IMR-90 (cell line): ENCODE measurements around the gene RHOT2. TPM values are rescaled to one million over a fixed set of nuclear protein-coding genes. Genes with fewer than 3 reads are reported as not detected.

ENCODE experiments used
- ATAC-seq: fragments of 200-7000 bp; cut with Tn5 transposase; 2 replicates; pipeline ENCODE4 v1.9.1; 2020; ENCODE audit warnings: low read depth, mild to moderate bottlenecking, moderate library complexity
- BruUV-seq: library from RNA; stranded (reverse); fragments of 400-500 nt; replicated peaks from 2 replicates; lab custom pipeline; 2021; lab: Mats Ljungman, UMichigan
- CTCF ChIA-PET: fragments of 300-600 bp; formaldehyde crosslinking; extraction: SDS; loops from one replicate; lab custom pipeline; 2021; ENCODE audit warnings: antibody characterized with exemption; lab: Yijun Ruan, JAX
- POLR2A ChIA-PET: fragments of 300-600 bp; sonication (Branson Sonifier 250); formaldehyde crosslinking; loops from one replicate; lab custom pipeline; 2022; ENCODE audit warnings: antibody characterized with exemption; ENCODE audit not compliant: unreplicated experiment; lab: Charles Lee
- DNase-seq: peaks from one replicate; pipeline ENCODE4 v3.0.0; 2013
- H2AFZ ChIP-seq: replicated peaks from 2 replicates; pipeline ENCODE3; 2013; ENCODE audit warnings: low read length, mild to moderate bottlenecking; ENCODE audit not compliant: poor library complexity
- H2AK5ac ChIP-seq: 2 replicates; pipeline ENCODE4 v1.6.1; 2013; ENCODE audit warnings: low read depth, low read length, inconsistent platforms
- H2AK9ac ChIP-seq: replicated peaks from 2 replicates; pipeline ENCODE3; 2013; ENCODE audit warnings: mild to moderate bottlenecking, low read depth, low read length, moderate library complexity; ENCODE audit not compliant: poor library complexity
- H2BK120ac ChIP-seq: 2 replicates; pipeline ENCODE4 v1.6.1; 2013; ENCODE audit warnings: low read depth, low read length, inconsistent platforms
- H2BK15ac ChIP-seq: 3 replicates; pipeline ENCODE4 v1.6.1; 2013; ENCODE audit warnings: low read depth, low read length, inconsistent platforms
- H2BK20ac ChIP-seq: 2 replicates; pipeline ENCODE4 v1.6.1; 2013; ENCODE audit warnings: low read depth, mild to moderate bottlenecking, inconsistent platforms, low read length, moderate library complexity
- H2BK5ac ChIP-seq: 2 replicates; pipeline ENCODE4 v1.6.1; 2013; ENCODE audit warnings: mild to moderate bottlenecking, low read depth, low read length, inconsistent platforms; ENCODE audit not compliant: poor library complexity, severe bottlenecking
- H3K14ac ChIP-seq: replicated peaks from 2 replicates; pipeline ENCODE4 v1.6.1; 2013; ENCODE audit warnings: low read depth, low read length, inconsistent platforms
- H3K18ac ChIP-seq: 2 replicates; pipeline ENCODE4 v1.6.1; 2013; ENCODE audit warnings: low read depth, low read length, control low read depth
- H3K23ac ChIP-seq: 2 replicates; pipeline ENCODE4 v1.6.1; 2013; ENCODE audit warnings: low read depth, low read length, inconsistent platforms
- H3K27ac ChIP-seq: 2 replicates; pipeline ENCODE4 v1.5.1; 2013; ENCODE audit warnings: mild to moderate bottlenecking, control low read depth, low read length; ENCODE audit not compliant: insufficient read depth
- H3K27me3 ChIP-seq: 2 replicates; pipeline ENCODE4 v1.6.1; 2013; ENCODE audit warnings: low read length; ENCODE audit not compliant: control insufficient read depth, insufficient read depth
- H3K36me3 ChIP-seq: 2 replicates; pipeline ENCODE4 v1.6.1; 2013; ENCODE audit warnings: low read length, mixed read lengths; ENCODE audit not compliant: control insufficient read depth, insufficient read depth
- H3K4ac ChIP-seq: 2 replicates; pipeline ENCODE4 v1.6.1; 2013; ENCODE audit warnings: low read depth, low read length, inconsistent platforms
- H3K4me1 ChIP-seq: 2 replicates; pipeline ENCODE4 v1.6.1; 2013; ENCODE audit warnings: low read length, mixed read lengths; ENCODE audit not compliant: control insufficient read depth, insufficient read depth
- H3K4me2 ChIP-seq: 2 replicates; pipeline ENCODE4 v1.6.1; 2013; ENCODE audit warnings: low read depth, mild to moderate bottlenecking, control low read depth, low read length, moderate library complexity
- H3K4me3 ChIP-seq: 2 replicates; pipeline ENCODE4 v1.5.1; 2013; ENCODE audit warnings: low read depth, mild to moderate bottlenecking, control low read depth, low read length, moderate library complexity; ENCODE audit not compliant: insufficient read depth
- H3K56ac ChIP-seq: 2 replicates; pipeline ENCODE4 v1.6.1; 2013; ENCODE audit warnings: low read length, inconsistent platforms; ENCODE audit not compliant: insufficient read depth; ENCODE audit errors: extremely low read depth
- H3K79me1 ChIP-seq, 2 experiments: 2 replicates each; pipeline ENCODE4 v1.6.1; 2013; ENCODE audit warnings: low read length in 2 of 2, inconsistent platforms in 1 of 2, low read depth in 1 of 2
- H3K9ac ChIP-seq: 2 replicates; pipeline ENCODE4 v1.6.1; 2013; ENCODE audit warnings: low read depth, low read length, control low read depth
- H3K9me1 ChIP-seq: 2 replicates; pipeline ENCODE4 v1.6.1; 2013; ENCODE audit warnings: low read length, inconsistent platforms; ENCODE audit not compliant: insufficient read depth
- H3K9me3 ChIP-seq: 2 replicates; pipeline ENCODE4 v1.6.1; 2013; ENCODE audit warnings: low read length; ENCODE audit not compliant: control insufficient read depth, insufficient read depth
- H4K20me1 ChIP-seq: 2 replicates; pipeline ENCODE4 v1.6.1; 2013; ENCODE audit warnings: low read length, inconsistent platforms; ENCODE audit not compliant: insufficient read depth
- H4K5ac ChIP-seq: 2 replicates; pipeline ENCODE4 v1.6.1; 2013; ENCODE audit warnings: mild to moderate bottlenecking, low read depth, low read length, control low read depth
- H4K8ac ChIP-seq, 2 experiments: 2 replicates each; pipeline ENCODE4 v1.6.1; 2013; ENCODE audit warnings: low read depth in 2 of 2, low read length in 2 of 2, control low read depth in 1 of 2, inconsistent platforms in 1 of 2
- H4K91ac ChIP-seq: 2 replicates; pipeline ENCODE4 v1.6.1; 2013; ENCODE audit warnings: low read depth, low read length, inconsistent platforms; ENCODE audit not compliant: insufficient read depth
- BHLHE40 ChIP-seq: fragments of 150-350 bp; IDR thresholded peaks from 2 replicates; pipeline ENCODE4 v1.6.1; 2016; ENCODE audit warnings: mild to moderate bottlenecking, low read depth, low read length
- MAFK ChIP-seq: IDR thresholded peaks from 2 replicates; pipeline ENCODE4 v1.6.1; 2012; ENCODE audit warnings: low read depth, low read length, improper control_type of control experiment
- MAZ ChIP-seq: IDR thresholded peaks from 2 replicates; pipeline ENCODE4 v1.6.1; 2012; ENCODE audit warnings: low read depth, mild to moderate bottlenecking, low read length, improper control_type of control experiment, moderate library complexity, borderline replicate concordance
- MXI1 ChIP-seq: IDR thresholded peaks from 2 replicates; pipeline ENCODE4 v1.6.1; 2012; ENCODE audit warnings: low read depth, mild to moderate bottlenecking, low read length, moderate library complexity, borderline replicate concordance
- NFE2L2 ChIP-seq: fragments of 150-350 bp; IDR thresholded peaks from 2 replicates; pipeline ENCODE4 v1.6.1; 2016; ENCODE audit warnings: low read depth, mild to moderate bottlenecking, low read length
- RFX5 ChIP-seq: IDR thresholded peaks from 2 replicates; pipeline ENCODE4 v1.8.0; 2012; ENCODE audit warnings: low read depth, mild to moderate bottlenecking, low read length, moderate library complexity
- SMC3 ChIP-seq: fragments of 150-350 bp; IDR thresholded peaks from 2 replicates; pipeline ENCODE4 v1.6.1; 2016; ENCODE audit warnings: low read depth, mild to moderate bottlenecking, antibody characterized with exemption, low read length, moderate library complexity
- WGBS, 2 experiments: methylation state at CpG; one replicate each; pipeline versions ENCODE4 v1.1.5 to v1.1.7; 2013; ENCODE audit warnings: missing lambda C conversion rate in 2 of 2; ENCODE audit not compliant: insufficient read length in 1 of 2; ENCODE audit errors: extremely low coverage in 2 of 2; 5-methylcytosine and 5-hydroxymethylcytosine counted together
- dilution Hi-C: fragments of 300-500 bp; cut with HindIII; formaldehyde crosslinking; loops from one replicate; pipeline ENCODE4 v1.14.3; 2018; ENCODE audit warnings: low sequenced_read_pairs; ENCODE audit not compliant: unreplicated experiment
- in situ Hi-C: fragments of 300-500 bp; cut with MboI; formaldehyde crosslinking; loops from 3 replicates; pipeline ENCODE4 v1.14.3; 2019; ENCODE audit warnings: low sequenced_read_pairs, inconsistent platforms, mixed read lengths
- intact Hi-C: fragments of 100-400 bp; cut with micrococcal nuclease; formaldehyde crosslinking; loops from 2 replicates; pipeline ENCODE4 v1.10.0; 2022
- polyA plus RNA-seq, 3 experiments: library from polyadenylated mRNA; depleted of rRNA; stranded (reverse); fragments of >200 nt; gene quantifications; 2 replicates each; pipeline ENCODE4 v1.2.3, GENCODE V29; 2012; ENCODE audit warnings: low replicate concordance in 1 of 3
- total RNA-seq: library from RNA; depleted of rRNA; stranded (reverse); fragments of >200 nt; gene quantifications from 2 replicates; pipeline ENCODE4 v1.2.3, GENCODE V29; 2012

The RHOT2 gene
- total and polyA plus RNA-seq, 2 of the 4 experiments (the other 2 are of a cell fraction): 20.3 to 181 TPM

GRCh38 chr16:634051-634670 lies 33.8 kb upstream of the RHOT2 start:
- H3K9ac ChIP-seq: no peak overlapping the region
- dilution Hi-C loops (no loop called here), intact Hi-C loops (no loop called here), in situ Hi-C loops (no loop called here)
- no peak overlapping the region for H3K18ac ChIP-seq
- H4K5ac ChIP-seq: no peak overlapping the region
- no peak for ATAC-seq
- H3K4ac ChIP-seq: no peak overlapping the region
- no peak overlapping the region for H3K27ac ChIP-seq
- H3K4me2 ChIP-seq: no peak overlapping the region
- H3K14ac ChIP-seq: no peak overlapping the region
- TF ChIP-seq BHLHE40 (no peak), MAZ (no peak), MAFK (no peak), NFE2L2 (no peak), MXI1 (no peak), RFX5 (no peak), SMC3 (no peak)
- BruUV-seq: no TSS peak
- H2BK5ac ChIP-seq: no peak overlapping the region
- peak overlapping the region; percentile 50 for H2AK9ac ChIP-seq
- H2BK120ac ChIP-seq: no peak overlapping the region
- H3K27me3 ChIP-seq: no peaks in the 10 kb centered on the region
- ChIA-PET POLR2A (no interaction called here), CTCF (no interaction called here)
- H3K23ac ChIP-seq: no peak overlapping the region
- H2AK5ac ChIP-seq: no peak overlapping the region
- H3K79me1 ChIP-seq: peaks cover 0 to 17% of the 10 kb centered on the region in 2 experiments; a peak in 2 of 4 replicates
- no peak overlapping the region for H3K56ac ChIP-seq
- H4K91ac ChIP-seq: no peak overlapping the region
- no peak for DNase-seq
- peaks cover 8% of the 10 kb centered on the region; the same call in 1 of the 2 replicates for H3K9me1 ChIP-seq
- no peak overlapping the region for H4K8ac ChIP-seq
- no peak overlapping the region for H2BK15ac ChIP-seq
- peak overlapping the region; percentile 5 for H2AFZ ChIP-seq
- peaks cover 4% of the 10 kb centered on the region for H4K20me1 ChIP-seq
- H3K9me3 ChIP-seq: no peaks in the 10 kb centered on the region
- peaks cover 25% of the 10 kb centered on the region for H3K4me1 ChIP-seq
- H3K36me3 ChIP-seq: peaks cover 12% of the 10 kb centered on the region; the same call in 1 of the 2 replicates
- no peak overlapping the region for H2BK20ac ChIP-seq
- 97% methylated on average over 6 of the region's 22 CpGs; no CpG with 5 or more reads in 1 of the 2 experiments for WGBS, 2 experiments
- no peak overlapping the region for H3K4me3 ChIP-seq
